NCI-H2196 (cell line): ENCODE measurements around the gene FLYWCH1.

Source experiments
- DNase-seq: peaks from one replicate; lab custom pipeline; 2025; ENCODE audit not compliant: unreplicated experiment; lab: John Stamatoyannopoulos, UW

FLYWCH1 gene

DNA sequence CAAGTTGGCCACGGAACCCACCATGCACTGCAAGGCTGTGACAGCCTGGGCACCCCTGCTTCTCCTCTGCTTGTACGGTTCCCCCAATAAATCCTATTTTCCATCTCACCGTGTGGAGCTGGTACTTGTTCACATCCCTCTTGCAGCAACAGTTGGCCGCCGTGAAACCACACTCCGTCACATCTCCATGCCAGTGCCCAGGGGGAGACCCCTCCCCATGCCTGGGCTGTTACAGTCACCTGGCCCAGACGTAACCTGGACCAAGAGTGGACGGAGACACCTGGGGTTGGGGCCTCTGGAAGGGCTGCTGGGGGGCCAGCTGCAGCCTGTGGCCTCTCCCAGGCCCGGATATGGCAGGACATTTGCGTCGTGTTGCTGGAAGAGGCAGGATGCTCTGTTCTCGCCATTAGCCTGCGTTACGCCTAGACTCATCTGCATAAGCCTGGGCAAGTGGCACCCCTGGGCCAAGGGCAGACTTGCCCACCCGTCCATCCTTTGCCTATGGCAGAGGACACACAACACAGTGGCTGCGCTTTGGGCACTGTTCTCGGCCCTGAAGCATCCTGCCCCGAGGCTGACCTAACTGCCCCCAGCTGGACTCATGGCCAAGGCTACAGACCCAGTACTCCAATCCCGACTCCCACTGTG is 38.1 kb downstream of the FLYWCH1 start:
- DNase-seq, result no peak

DNA sequence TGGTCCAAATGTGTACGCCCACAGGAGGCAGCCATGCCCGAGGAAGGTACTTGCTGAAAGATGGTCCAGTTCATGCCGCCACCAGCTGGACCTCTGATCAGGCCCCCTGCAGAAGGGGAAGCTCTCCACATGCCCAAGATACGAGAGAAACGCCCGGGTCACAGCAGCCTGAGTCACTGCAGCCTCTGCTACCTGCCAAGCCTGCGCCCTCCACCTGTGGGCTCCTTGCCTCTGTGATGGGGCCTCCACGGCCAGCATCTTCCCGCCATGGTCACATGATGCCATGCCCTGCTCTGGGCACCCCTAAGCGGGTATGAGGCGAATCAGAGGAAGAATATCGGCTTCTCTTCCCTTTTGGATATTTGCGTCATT is 38.6 kb downstream of the FLYWCH1 start:
- no peak for DNase-seq

GRCh38 chr16:2950773-2951172 is 39.0 kb downstream of the FLYWCH1 start:
- DNase-seq, result no peak

GRCh38 chr16:2952679-2953078 is 40.9 kb downstream of the FLYWCH1 start:
- peak; percentile 38 for DNase-seq

- no peak for DNase-seq
Observed at GRCh38 chr16:2953706-2954627, 42.2 kb downstream of the FLYWCH1 start.

DNA sequence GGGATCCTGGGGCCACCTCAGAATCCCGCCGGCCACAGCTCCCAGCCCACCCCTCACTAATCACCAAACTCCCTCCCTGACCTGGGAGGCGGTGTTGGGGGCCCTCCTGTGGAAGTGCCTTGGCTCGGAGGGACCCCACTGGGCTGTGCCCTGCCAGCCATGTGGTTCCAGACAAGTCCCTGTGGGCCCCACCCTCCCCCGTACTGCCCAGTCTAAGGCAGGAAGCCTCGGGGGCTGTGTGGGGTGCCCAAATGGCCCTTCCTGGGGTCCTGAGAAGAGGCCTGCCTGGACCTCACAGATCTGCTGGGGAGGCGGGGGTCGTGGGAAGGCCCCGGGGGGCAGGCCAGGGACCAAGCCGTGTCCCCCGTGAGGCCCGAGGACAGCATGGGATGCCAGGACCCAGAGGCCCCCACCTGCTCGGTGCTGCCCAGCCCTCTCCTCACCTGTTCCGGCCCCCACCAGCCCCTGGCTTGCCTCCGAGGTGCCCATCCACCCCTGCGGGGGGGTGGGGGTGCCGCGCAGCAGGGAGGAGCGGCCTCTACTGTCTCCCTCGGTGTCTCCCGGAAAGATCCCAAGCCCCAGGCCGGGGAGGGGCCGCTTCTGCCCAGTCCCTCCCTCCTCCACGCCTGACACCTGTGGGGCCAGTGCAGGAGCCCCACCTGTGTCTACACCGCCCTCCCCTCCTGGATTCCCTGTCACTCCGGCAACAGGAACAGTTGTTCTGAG is 43.1 kb downstream of the FLYWCH1 start:
- no peak for DNase-seq

DNA sequence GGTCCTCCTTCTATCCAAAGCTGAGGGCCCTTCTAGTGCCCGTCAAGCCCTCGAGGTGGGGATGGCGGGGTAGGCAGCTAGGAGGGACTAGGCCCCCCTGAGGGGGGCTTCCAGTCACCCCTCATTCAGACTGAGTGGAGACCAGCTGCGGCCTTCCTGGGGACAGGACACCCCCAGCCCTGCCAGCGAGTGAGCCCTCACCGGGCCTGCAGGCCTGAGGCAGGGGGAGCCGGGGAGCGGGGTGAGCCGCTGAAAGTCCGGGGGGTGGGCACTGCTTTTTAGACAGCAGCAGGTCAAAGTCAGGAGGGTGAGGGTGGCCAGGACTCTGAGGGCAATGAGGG is 43.7 kb downstream of the FLYWCH1 start:
- DNase-seq, result no peak

GRCh38 chr16:2955779-2956578 is 44.2 kb downstream of the FLYWCH1 start:
- no peak for DNase-seq

DNA sequence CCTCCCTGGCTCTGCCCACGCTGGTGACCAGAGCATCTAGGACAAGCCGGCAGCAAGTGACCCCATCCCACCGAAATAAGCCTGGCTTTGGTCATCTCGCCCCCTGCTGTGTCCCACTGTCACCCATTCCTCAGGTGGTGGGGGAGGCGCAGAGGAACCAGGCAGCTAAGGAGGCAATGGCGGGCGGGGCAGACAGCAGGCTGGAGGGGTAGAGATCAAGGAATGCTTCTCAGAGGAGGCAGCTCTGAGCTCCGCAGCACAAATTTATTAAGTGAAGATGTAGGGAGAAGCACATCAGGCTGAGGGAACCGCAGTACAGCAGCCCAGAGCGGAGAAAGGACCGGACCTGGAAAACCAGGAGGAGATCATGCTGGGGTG is 44.8 kb downstream of the FLYWCH1 start:
- no peak for DNase-seq

- DNase-seq, result no peak
Observed at GRCh38 chr16:2959206-2959605, 47.5 kb downstream of the FLYWCH1 start.

GRCh38 chr16:2960183-2961010 is 48.7 kb downstream of the FLYWCH1 start:
- DNase-seq, result no peak

DNA sequence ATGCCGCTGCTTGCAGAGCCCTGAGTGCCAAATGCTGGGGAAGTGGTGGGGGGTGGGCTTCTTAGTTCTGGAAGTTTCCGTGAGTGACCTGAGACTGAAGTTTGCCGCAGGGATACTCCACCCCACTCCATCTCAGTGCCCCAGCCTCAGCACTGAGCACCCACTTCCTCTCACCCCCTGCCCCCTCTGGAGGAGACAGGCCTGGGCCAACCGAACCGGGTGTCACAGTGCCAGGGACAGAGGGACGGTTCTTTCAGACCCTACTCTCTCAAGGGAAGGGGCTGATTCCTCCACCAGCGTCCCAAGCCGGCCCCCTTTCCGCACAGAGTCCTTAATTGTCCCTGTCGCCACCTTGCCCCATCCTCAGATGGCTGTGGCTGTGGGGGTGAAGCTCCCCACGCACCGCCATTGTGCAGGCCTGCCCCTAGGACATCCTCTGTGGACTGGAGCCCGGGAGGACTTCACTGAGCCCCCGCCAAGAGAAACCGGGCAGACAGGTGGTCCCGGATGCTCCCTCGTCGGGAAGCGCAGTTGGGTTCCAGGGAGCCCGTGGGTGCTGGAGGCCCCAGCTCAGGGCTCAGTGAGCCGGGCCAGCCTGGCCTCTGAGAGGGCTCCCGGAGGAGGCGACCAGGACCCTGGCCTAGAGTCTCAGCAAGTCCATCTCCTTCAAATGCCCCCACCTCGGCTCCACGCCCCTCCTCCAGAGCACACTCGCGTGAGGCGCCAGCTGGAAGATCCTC is 50.8 kb downstream of the FLYWCH1 start:
- no peak for DNase-seq

DNA sequence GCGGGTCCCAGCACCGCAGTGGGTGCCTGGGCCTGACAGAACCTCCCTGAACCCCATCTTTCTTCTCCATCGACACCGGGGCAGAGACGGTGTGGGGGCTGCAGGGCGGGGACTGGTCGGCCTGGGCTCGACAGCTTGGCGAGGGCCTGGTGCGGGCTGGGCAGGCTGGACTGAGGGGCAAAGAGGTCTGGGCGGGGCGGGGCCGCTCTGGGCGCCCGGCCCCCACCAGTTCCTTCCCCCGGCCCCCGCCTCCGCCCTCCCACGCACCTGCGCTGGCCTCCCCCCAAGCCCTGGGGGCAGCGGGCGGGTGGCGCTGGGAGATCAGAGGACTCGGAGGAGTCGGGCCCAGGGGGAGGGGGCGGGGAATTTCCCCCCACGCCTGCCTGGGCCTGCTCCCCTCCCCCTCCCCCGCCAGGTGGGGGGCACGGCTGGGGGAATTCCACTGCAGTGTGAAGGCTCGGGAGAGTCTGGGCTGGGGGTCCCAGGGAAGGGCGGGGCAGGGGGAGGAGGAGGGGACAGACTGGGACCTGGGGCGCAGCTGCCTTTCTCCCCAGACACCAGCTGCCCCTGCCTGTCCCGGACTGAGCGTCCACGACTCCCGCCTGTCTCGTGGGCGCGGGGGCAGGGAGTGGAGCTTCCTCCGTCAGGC is 51.5 kb downstream of the FLYWCH1 start:
- no peak for DNase-seq

GRCh38 chr16:2963723-2964474 is 52.2 kb downstream of the FLYWCH1 start, which contains the start of gene KREMEN2:
Gene KREMEN2 (plus strand): TSS chr16:2964275. CDS start chr16:2964521, 246 bp downstream.
- peak; percentile 69 for DNase-seq

DNA sequence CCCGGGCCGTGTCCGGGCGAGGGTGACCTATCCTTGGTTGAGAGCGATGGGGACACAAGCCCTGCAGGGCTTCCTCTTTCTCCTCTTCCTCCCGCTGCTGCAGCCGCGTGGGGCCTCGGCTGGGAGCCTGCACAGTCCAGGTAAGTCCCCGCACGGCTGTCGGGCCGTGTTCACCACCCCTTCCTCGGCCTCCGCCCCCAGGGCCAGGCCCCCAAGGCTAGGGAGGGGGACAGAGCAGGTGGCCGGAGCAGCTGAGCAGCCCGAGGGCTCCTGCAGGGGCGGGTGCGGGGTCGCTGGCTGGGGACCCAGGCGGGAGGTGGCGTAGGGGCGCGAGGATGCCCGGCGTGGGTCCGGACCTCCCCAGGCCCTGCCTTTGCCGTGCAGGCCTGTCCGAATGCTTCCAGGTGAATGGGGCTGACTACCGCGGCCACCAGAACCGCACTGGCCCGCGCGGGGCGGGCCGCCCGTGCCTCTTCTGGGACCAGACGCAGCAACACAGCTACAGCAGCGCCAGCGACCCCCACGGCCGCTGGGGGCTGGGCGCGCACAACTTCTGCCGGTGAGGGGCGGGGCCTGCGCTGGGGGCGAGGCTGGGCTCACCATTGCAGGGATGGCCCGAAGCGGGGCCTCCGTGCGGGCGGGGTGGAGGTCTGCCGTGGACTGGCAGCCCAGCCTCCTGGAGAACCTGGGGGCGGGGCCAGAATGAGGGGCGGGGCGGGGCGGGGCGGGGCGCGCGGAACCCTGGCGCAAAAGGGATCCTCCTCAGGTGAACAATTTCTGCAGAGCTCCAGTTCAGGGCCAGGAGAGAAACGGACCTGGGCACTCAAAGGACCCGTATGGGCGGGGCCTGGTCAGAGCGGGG is 53.0 kb downstream of the FLYWCH1 start:
- DNase-seq, result peak; percentile 81

GRCh38 chr16:2966043-2966807 is 54.5 kb downstream of the FLYWCH1 start:
- DNase-seq, result no peak

- DNase-seq, result no peak
Observed at GRCh38 chr16:2966808-2967191, 55.1 kb downstream of the FLYWCH1 start.
